HUDEP-2 (cell line): ENCODE measurements around the gene GAMT.
A peak's percentile ranks its signal among the peaks of the same experiment; 100 is the strongest.

Source experiments
- DNase-seq, 76 experiments: peaks; one replicate each; lab custom pipeline; 2025; ENCODE audit not compliant: unreplicated experiment in 76 of 76; lab: John Stamatoyannopoulos, UW

Gene GAMT

GRCh38 chr19:1401889-1402217 lies 511 bp upstream of the GAMT start:
- DNase-seq = no peak

- DNase-seq = peak in 8 of 76 experiments; percentile 18 to 69 (median 39)
These were observed 833 bp downstream of the GAMT start for GRCh38 chr19:1400281-1401137.

DNA sequence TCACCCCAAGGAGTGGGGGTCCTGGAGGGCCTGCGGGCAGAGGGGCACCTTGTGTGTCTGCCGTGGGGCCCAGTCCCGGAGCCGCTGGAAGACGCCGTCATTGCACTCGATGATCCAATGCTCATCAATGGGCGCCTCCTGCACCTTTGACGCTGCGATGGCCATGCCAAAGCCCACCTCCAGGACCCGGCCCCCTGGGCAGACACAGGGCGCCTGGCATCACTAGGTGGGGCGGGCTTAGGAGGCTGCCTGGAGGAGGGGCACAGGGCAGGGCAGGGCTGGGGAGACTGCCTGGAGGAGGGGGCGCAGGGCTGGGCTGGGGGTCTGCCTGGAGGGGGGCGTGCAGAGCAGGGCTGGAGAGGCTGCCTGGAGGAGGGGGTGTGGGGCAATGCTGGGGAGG lies 1.6 kb downstream of the GAMT start:
- DNase-seq = no peak

DNA sequence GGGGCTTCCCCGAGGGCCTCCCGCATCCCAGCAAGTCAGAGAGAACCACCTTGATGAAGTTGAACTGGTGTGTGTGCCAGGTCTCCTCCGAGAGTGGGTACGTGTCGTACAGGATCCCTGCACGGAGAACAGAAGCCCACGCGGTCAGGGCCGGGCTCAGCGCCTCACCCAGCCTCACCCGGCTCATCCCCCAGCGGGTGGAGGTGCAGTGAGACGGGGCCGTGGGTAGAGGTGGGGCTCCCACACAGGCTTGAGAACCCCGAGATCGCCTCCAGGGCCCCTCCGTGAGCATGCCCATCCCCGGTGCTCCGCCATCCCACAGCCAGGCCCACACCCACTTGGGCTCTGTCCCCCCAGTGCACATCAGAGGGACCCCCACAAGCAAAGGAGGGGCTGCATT lies 2.3 kb downstream of the GAMT start:
- DNase-seq = no peak

DNA sequence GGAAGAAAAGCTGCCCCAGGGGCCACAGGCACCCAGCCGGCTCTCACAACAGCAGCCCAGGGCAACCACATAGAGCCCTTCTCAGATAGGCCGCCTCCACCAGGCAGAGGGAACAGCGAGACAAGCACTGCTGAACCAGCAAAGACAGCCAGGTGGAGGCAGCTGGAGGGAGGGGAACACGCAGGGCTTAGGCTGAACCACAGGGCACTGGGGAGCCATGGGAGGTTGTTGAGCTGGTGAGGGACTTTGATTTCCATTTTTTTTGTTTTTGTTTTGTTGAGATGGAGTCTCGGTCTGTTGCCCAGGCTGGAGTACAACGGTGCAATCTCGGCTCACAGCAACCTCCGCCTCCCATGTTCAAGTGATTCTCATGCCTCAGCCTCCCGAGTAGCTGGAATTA lies 3.5 kb downstream of the GAMT start:
- DNase-seq = no peak

DNA sequence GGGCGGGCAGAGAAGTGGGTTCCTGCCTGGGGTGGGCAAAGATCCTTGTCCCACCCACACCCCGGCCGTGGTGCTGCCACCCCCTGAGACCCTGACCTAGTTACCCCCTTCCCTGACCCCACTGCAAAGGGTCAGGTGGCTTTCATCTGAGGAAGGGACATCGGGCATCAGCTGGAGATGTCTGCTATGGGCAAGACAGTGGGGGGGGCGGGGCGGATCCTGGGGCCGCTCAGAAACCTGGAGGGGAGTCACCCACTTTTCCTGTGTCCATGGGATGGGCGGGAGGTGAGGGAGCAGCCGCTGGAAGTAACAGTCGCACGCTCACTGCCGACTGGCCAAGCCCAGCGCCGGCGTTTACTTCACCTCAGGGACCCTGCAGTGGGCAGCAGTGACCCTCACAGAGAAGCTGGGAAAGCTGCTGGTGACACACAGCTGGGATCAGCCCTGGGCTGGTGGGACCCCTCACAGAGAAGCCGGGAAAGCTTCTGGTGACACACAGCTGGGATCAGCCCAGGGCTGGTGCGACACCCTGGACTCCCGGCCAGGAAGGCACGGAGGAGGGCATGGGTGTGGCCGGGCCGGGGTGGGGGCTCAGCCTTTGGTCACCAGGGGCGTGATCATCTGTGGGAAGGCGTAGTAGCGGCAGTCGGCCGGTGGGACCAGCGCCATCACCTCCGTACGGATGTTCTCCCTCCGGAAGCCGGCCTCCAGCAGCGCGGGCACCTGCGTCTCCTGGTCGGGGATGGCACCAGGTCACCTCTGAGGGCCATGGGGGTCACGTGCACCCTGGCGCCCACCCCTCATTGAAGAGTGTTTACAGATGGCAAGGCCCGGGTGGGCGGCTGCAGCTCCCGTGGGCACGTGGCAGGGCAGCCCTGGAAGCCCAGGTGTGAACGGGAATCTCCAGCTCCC lies 4.3 kb downstream of the GAMT start:
- DNase-seq = no peak

GRCh38 chr19:1396019-1396767 lies 5.1 kb downstream of the GAMT start:
- DNase-seq = peak in 3 of 76 experiments; percentile 25 to 38 (median 28)

DNA sequence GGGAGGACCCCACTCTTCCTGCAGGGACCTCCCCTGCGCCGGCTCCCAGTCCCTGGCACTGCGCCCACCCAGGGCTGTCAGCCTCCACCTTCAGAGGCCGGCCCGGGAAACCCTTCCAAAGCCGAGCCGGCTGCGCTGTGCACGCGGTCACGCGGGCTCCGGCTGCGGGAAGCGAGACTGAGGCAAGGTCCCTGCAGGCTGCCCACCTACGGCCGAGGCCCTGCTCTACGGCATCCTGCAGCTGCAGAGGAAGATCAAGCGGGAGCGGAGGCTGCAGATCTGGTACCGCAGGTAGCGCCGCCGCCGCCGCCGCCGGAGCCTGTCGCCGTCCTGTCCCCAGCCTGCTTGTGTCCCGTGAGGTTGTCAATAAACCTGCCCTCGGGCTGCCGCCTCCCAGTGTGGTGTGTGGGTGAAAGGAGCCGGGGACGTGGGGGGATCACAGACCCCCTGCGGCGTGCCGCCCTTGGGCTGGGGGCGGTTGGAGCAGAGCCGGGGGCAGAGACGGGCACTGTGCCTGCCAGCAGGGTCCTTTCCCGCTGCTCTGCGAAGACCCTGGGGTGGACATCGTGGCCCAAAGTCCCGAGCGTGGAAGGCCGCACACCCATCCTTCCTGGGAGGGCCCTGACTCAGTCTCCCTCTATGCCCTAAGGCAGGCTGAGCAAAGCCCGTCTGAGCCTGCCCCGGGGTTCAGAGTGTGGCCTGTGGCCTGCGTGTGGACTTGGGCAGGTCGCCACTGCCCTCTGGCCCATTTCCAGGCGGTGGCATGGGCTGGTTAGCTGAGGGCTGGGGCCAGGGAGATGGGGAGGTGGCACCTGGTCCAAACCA lies 5.9 kb downstream of the GAMT start:
- DNase-seq = no peak

DNA sequence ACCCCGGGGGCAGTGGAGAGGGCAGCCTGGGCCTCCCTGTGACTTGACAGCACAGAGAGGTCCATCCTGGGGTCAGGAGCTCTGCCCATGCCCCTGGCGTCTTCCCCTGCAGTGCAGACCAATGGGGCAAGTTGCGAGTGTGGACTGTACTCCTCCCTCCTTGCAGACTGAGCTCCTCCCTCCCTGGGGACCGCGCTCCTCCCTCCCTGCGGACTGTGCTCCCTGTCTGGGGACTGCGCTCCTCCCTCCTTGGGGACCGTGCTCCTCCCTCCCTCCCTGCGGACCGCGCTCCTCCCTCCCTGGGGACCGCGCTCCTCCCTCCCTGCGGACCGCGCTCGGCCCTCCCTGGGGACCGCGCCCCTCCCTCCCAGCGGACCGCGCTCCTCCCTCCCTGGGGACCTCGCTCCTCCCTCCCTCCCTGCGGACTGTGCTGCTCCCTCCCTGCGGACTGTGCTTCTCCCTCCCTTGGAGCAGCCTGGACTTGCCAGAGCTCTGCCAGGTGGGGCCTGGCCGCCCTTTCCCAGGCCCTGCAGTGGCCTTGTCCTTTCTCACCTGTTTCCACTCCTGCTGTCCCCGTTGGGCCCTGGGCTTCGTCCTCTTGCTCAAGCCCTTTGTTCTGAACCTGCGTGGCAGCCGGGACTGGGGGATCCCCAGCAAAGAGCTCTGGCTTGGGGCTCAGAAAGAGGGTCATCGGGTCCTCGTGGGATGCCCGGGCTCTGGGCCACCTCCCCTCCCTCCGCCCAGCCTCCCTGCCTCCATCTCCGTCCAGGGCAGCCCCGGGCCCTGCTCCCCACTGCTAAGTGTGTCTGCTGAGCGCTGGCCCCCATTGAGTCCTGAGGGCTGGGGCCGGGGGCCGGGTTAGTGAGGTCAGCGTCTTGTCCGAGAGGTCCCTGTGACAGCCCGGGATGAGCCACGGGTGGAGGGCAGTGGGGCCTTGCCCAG lies 6.8 kb downstream of the GAMT start:
- DNase-seq = no peak

DNA sequence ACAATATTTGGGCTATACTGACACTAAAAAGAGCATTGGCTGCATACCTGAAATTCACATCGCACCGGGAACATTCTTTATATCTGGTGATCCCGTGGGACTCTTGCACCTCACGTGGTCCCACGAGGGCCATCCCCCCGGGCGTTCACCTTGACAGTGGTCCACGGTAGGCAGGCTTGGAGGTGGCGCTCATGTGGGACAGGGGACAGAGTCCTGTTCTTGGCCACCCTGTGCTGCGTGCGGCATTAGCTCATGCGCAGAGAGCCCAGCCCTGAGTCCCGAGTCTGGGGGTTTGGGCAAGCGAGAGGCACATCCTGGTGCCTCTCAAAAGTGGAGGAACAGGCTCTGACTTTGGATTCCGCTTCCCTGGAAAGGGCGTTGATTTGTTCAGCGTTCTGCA lies 7.5 kb downstream of the GAMT start:
- no peak for DNase-seq

DNA sequence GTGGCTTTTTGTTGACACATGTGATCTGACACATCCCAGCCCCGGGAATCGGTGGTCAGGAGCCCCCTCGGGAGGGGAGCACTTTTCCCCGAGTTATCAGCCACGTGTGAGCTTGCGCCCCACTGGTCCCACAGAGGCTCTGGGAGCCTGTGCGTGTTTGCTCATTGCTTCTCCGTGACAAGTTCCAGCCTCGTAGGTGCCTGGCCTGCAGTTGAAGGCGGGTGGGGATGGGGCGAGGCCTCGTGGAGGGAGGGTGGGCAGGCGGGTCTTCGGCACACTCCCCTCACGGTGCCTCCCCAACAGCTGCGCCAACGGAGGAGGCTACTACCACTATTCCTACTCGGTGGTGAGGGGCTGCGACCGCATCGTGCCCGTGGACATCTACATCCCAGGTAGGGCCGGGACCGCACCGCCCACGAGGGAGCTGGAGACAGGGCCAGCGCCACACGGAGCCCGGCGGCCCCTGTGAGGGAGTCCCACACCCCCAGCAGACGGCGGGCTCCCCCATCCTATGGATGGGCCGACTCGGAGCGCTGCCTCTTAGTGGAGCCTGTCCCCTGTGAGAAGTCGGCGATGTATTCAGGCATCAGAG lies 8.3 kb downstream of the GAMT start:
- no peak for DNase-seq

DNA sequence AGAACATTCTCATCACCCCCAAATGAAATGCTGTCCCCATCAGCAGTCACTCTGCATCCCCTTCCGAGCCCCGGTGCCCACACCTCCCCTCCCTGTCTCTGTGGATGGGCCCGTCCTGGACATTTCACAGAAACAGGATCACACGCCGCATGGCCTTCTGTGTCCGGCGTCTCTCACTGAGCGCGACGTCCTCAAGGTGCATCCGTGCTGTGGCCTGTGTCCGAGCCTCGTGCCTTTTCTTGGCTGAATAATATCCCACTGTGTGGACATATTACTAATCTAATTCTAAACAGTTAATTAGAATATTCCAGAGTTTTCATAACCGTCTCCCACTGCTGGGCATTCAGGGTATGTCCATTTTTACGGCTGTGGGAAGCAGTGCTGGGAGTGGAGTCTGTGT lies 8.9 kb downstream of the GAMT start:
- no peak for DNase-seq

GRCh38 chr19:1390890-1391423 lies 10.4 kb downstream of the GAMT start:
- no peak for DNase-seq

- no peak for DNase-seq
These were observed 12.1 kb downstream of the GAMT start for GRCh38 chr19:1389033-1389940.

DNA sequence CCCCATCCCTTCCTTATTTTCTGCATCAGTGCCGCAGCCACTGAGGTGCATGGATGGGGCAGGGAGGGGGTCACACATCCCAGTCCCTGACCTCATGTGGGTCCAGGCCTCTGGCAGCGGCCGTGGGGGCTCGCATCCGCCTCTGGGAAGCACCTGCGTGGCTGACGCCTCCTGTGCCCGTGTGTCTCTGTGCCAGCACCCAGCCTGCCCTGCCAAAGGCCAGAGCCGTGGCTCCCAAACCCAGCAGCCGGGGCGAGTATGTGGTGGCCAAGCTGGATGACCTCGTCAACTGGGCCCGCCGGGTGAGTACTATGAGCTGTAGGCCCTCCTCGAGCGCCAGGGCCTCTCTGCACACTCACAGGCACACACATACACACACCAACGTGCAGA lies 12.7 kb downstream of the GAMT start:
- DNase-seq = no peak

GRCh38 chr19:1387684-1388636 lies 13.4 kb downstream of the GAMT start:
- DNase-seq = no peak
